ENCODE results near the gene RALY.

Gene RALY

DNA sequence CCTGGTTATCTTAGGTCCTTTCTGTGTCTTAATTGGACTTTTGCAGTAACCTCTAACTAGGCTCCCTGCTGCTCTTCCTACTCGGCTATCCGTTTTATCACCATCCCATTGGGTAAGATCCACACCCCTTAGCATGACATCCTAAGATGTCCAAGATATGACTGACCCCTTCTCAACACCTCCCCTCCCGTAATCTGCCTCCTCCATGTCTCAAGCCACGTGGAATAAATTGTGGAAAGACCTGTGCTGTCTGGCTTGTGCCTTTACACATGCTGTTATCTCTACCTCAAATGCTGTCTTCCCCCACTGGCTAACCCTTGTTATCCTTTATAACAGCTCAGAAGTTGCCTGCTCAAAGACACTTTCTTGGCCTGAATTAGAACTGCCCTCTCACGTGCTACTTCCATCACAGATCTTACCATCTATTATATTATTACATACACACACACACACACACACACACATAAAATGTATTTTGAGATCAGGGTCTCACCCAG lies 91.9 kb downstream of the RALY start:
- TF ChIP-seq, protein P1, sequence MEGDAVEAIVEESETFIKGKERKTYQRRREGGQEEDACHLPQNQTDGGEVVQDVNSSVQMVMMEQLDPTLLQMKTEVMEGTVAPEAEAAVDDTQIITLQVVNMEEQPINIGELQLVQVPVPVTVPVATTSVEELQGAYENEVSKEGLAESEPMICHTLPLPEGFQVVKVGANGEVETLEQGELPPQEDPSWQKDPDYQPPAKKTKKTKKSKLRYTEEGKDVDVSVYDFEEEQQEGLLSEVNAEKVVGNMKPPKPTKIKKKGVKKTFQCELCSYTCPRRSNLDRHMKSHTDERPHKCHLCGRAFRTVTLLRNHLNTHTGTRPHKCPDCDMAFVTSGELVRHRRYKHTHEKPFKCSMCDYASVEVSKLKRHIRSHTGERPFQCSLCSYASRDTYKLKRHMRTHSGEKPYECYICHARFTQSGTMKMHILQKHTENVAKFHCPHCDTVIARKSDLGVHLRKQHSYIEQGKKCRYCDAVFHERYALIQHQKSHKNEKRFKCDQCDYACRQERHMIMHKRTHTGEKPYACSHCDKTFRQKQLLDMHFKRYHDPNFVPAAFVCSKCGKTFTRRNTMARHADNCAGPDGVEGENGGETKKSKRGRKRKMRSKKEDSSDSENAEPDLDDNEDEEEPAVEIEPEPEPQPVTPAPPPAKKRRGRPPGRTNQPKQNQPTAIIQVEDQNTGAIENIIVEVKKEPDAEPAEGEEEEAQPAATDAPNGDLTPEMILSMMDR (IDR thresholded peaks at IDR 0.05; ENCODE audit: unreplicated experiment in 3 of 3) = no peak
- peak overlapping the region in 1 of 3 experiments; percentile 7 for H3K27ac Mint-ChIP-seq
- H3K36me3 Mint-ChIP-seq (ENCODE audit: low read depth) = peaks cover 75% of the 10 kb centered on the region
- peaks cover 18% of the 10 kb centered on the region for H3K4me1 Mint-ChIP-seq
- H3K4me3 Mint-ChIP-seq = no peak overlapping the region
- no peaks in the 10 kb centered on the region for H3K9me3 Mint-ChIP-seq
- H3K27me3 Mint-ChIP-seq (ENCODE audit: low read depth) = no peaks in the 10 kb centered on the region

DNA sequence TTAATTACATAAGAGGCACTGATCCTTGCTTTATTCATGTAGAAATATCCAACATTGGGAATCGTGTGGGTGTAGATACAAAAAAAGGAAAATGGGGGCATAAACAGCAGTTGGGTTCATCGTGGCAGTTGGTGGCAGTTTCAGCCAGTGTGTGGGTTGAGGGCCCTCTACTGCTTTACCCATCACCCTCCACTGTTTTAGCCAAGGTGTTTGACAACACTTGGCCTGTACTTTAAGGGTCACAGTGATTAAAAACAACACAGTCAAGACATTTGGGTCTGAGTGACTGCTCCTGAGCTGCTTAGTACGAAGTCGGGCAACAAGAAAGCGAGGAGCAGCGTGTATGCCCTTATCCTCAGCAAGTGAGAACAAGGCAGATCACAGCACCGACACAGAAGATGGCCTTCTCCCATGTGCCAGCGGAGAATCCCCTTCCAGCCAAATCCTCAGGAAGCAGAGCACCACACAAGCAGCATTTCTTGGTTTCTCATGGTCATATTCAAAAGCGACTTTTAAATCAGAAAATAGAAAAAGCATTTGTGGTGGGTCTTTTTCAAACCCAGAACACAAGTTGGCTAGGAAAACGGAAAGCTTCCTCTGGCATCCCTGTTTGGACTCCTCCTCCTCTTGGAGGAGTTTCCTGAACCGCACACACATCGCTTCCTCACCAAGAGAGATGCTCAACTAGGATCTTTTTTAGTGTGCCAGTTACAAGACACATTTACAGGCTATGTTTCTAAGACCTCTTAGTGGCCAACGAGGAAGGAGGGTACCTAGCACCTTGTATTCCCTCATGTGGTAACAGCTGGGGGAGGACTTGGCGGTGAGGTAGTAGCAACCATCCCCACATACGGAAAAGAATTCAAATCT lies 94.8 kb downstream of the RALY start:
- TF ChIP-seq, protein P1 (IDR thresholded peaks at IDR 0.05; ENCODE audit: unreplicated experiment in 3 of 3) = no peak
- H3K4me3 Mint-ChIP-seq = no peak overlapping the region
- H3K4me1 Mint-ChIP-seq = peaks cover 11% of the 10 kb centered on the region
- H3K36me3 Mint-ChIP-seq (ENCODE audit: low read depth) = peaks cover 86% of the 10 kb centered on the region
- H3K27ac Mint-ChIP-seq = peak overlapping the region in 1 of 3 experiments; percentile 64
- H3K9me3 Mint-ChIP-seq = no peaks in the 10 kb centered on the region
- no peaks in the 10 kb centered on the region for H3K27me3 Mint-ChIP-seq (ENCODE audit: low read depth)

DNA sequence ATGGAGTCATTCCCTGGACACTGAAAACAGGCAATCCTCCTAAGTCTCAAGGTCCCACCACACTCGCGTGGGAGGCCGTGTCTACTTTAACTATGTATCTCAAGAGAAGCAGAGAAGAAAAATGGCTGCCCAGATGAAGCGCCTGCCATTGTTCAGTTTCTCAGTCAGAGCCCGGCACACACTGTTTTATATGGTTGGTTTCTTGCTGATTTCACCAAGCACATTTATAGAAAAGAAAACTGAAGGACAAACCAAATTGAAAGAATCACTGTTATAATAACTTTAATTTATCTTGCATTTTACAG lies 95.4 kb downstream of the RALY start:
- Mint-ChIP-seq H3K27ac (peak overlapping the region in 1 of 3 experiments; percentile 64), H3K36me3 (ENCODE audit: low read depth) (peaks cover 86% of the 10 kb centered on the region), H3K4me1 (peaks cover 6% of the 10 kb centered on the region), H3K27me3 (ENCODE audit: low read depth) (no peaks in the 10 kb centered on the region), H3K4me3 (no peak overlapping the region), H3K9me3 (no peaks in the 10 kb centered on the region)
- TF ChIP-seq, protein P1 (IDR thresholded peaks at IDR 0.05; ENCODE audit: unreplicated experiment in 3 of 3) = no peak

GRCh38 chr20:34089655-34090345 lies 96.1 kb downstream of the RALY start:
- Mint-ChIP-seq H3K9me3 (no peaks in the 10 kb centered on the region), H3K36me3 (ENCODE audit: low read depth) (peaks cover 82% of the 10 kb centered on the region), H3K27ac (peak overlapping the region; percentile 10 to 48 (median 28)), H3K4me1 (no peaks in the 10 kb centered on the region), H3K27me3 (ENCODE audit: low read depth) (no peaks in the 10 kb centered on the region), H3K4me3 (no peak overlapping the region)
- TF ChIP-seq, protein P1 (IDR thresholded peaks at IDR 0.05; ENCODE audit: unreplicated experiment in 3 of 3) = no peak

- peak overlapping the region in 1 of 3 experiments; percentile 10 for H3K27ac Mint-ChIP-seq
- H3K4me1 Mint-ChIP-seq = no peaks in the 10 kb centered on the region
- TF ChIP-seq, protein P1 (IDR thresholded peaks at IDR 0.05; ENCODE audit: unreplicated experiment in 3 of 3) = no peak
- H3K4me3 Mint-ChIP-seq = no peak overlapping the region
- H3K27me3 Mint-ChIP-seq (ENCODE audit: low read depth) = no peaks in the 10 kb centered on the region
- peaks cover 82% of the 10 kb centered on the region for H3K36me3 Mint-ChIP-seq (ENCODE audit: low read depth)
- H3K9me3 Mint-ChIP-seq = no peaks in the 10 kb centered on the region
Measured at GRCh38 chr20:34090645-34091044, 96.9 kb downstream of the RALY start.
